ENCODE results near the gene RILPL2.
A peak's percentile ranks its signal among the peaks of the same experiment; 100 is the strongest.
"Not testable (repeated sequence)": the region's sequence is repeated elsewhere in the genome, so short reads cannot be mapped to it uniquely, and the experiment has no call there.

RILPL2 gene

GRCh38 chr12:123436017-123436964 lies at the start of gene RILPL2:
Gene RILPL2, minus strand, starts transcription at chr12:123436684. Its CDS starts 264 bp downstream, at chr12:123436420.
- peak; percentile 74 for DNase-seq (ENCODE audit: low read depth, low spot score)

GRCh38 chr12:123485756-123486155 lies 49.3 kb upstream of the RILPL2 start:
- no peak for DNase-seq (ENCODE audit: low read depth, low spot score)

- DNase-seq (ENCODE audit: low read depth, low spot score): no peak
Measured at GRCh38 chr12:123483602-123484248, 47.2 kb upstream of the RILPL2 start.

- no peak for DNase-seq (ENCODE audit: low read depth, low spot score)
Measured at GRCh38 chr12:123482876-123483275, 46.4 kb upstream of the RILPL2 start.

GRCh38 chr12:123481251-123481650 lies 44.8 kb upstream of the RILPL2 start:
- DNase-seq (ENCODE audit: low read depth, low spot score): not testable (repeated sequence)

- no peak for DNase-seq (ENCODE audit: low read depth, low spot score)
Measured at GRCh38 chr12:123479442-123480180, 43.1 kb upstream of the RILPL2 start.

- no peak for DNase-seq (ENCODE audit: low read depth, low spot score)
Measured at GRCh38 chr12:123478762-123479161, 42.3 kb upstream of the RILPL2 start.

GRCh38 chr12:123478069-123478468 lies 41.6 kb upstream of the RILPL2 start:
- no peak for DNase-seq (ENCODE audit: low read depth, low spot score)

GRCh38 chr12:123475246-123475703 lies 38.8 kb upstream of the RILPL2 start:
- DNase-seq (ENCODE audit: low read depth, low spot score): peak; percentile 44

GRCh38 chr12:123474485-123475245 lies 38.2 kb upstream of the RILPL2 start:
- DNase-seq (ENCODE audit: low read depth, low spot score): no peak

GRCh38 chr12:123472438-123472849 lies 36.0 kb upstream of the RILPL2 start:
- DNase-seq (ENCODE audit: low read depth, low spot score): no peak

- no peak for DNase-seq (ENCODE audit: low read depth, low spot score)
Measured at GRCh38 chr12:123471374-123472068, 35.0 kb upstream of the RILPL2 start.

GRCh38 chr12:123469978-123470377 lies 33.5 kb upstream of the RILPL2 start:
- no peak for DNase-seq (ENCODE audit: low read depth, low spot score)

GRCh38 chr12:123468786-123469185 lies 32.3 kb upstream of the RILPL2 start:
- no peak for DNase-seq (ENCODE audit: low read depth, low spot score)

- DNase-seq (ENCODE audit: low read depth, low spot score): no peak
Measured at GRCh38 chr12:123465084-123465483, 28.6 kb upstream of the RILPL2 start.

- not testable (repeated sequence) for DNase-seq (ENCODE audit: low read depth, low spot score)
Measured at GRCh38 chr12:123463174-123463573, 26.7 kb upstream of the RILPL2 start.

GRCh38 chr12:123457980-123458779 lies 21.7 kb upstream of the RILPL2 start, which contains the start of gene SNRNP35:
Gene SNRNP35, plus strand, starts transcription at chr12:123458139. Its CDS starts 7,402 bp downstream, at chr12:123465541.
- peak; percentile 90 for DNase-seq (ENCODE audit: low read depth, low spot score)

- no peak for DNase-seq (ENCODE audit: low read depth, low spot score)
Measured at GRCh38 chr12:123453165-123453564, 16.7 kb upstream of the RILPL2 start.

- peak; percentile 31 for DNase-seq (ENCODE audit: low read depth, low spot score)
Measured at GRCh38 chr12:123452276-123452550, 15.7 kb upstream of the RILPL2 start.

GRCh38 chr12:123450636-123451035 lies 14.2 kb upstream of the RILPL2 start:
- no peak for DNase-seq (ENCODE audit: low read depth, low spot score)
